T-cell (primary cell): ENCODE measurements around the gene CTSL. TPM values are rescaled to one million over a fixed set of nuclear protein-coding genes. Genes with fewer than 3 reads are reported as not detected.

ENCODE experiments used
- ATAC-seq, 4 experiments: fragments of 200-7000 bp in 3 of 4; fragments of 150-1000 bp in 1 of 4; cut with Tn5 transposase; replicated peaks in 1 of 4; 1 replicate in 3 of 4; 2 replicates in 1 of 4; pipeline ENCODE4 v1.10.0; 2021; ENCODE audit warnings: moderate library complexity in 3 of 4, mild to moderate bottlenecking in 2 of 4, moderate number of reproducible peaks in 1 of 4
- CTCF ChIA-PET, 2 donors: fragments of 300-600 bp; sonication (Branson Sonifier 250); formaldehyde crosslinking; loops; one replicate each; lab custom pipeline; 2022; ENCODE audit warnings: antibody characterized with exemption in 2 of 2; lab: Charles Lee
- POLR2A ChIA-PET, 2 donors: fragments of 300-600 bp; sonication (Branson Sonifier 250); formaldehyde crosslinking; loops; one replicate each; lab custom pipeline; 2022; ENCODE audit warnings: antibody characterized with exemption in 2 of 2; lab: Charles Lee
- DNase-seq, 35 experiments: peaks; one replicate each; pipeline versions ENCODE4 v3.0.0 to v3.0.0-alpha.2; 2013 to 2023
- H3K27ac ChIP-seq: one replicate; pipeline ENCODE4 v1.5.1; 2013; ENCODE audit warnings: low read length
- H3K27me3 ChIP-seq, 2 experiments: replicated peaks in 1 of 2; 1 replicate in 1 of 2; 2 replicates in 1 of 2; pipeline versions ENCODE4 v1.6.1 to v1.7.0; 2013; ENCODE audit warnings: low read length in 1 of 2, mixed read lengths in 1 of 2; ENCODE audit not compliant: control insufficient read depth in 2 of 2, insufficient read depth in 2 of 2; ENCODE audit errors: extremely low read depth in 1 of 2
- H3K36me3 ChIP-seq, 2 donors: 1 replicate in 1 of 2; 2 replicates in 1 of 2; pipeline versions ENCODE4 v1.6.1 to v1.7.0; 2013; ENCODE audit warnings: low read length in 1 of 2; ENCODE audit not compliant: control insufficient read depth in 2 of 2, insufficient read depth in 1 of 2; ENCODE audit errors: extremely low read depth in 1 of 2
- H3K4me1 ChIP-seq, 2 experiments: 1 replicate in 1 of 2; 2 replicates in 1 of 2; pipeline versions ENCODE4 v1.6.1 to v1.7.0; 2013; ENCODE audit warnings: low read length in 2 of 2, mixed read lengths in 1 of 2; ENCODE audit not compliant: insufficient read depth in 2 of 2, control insufficient read depth in 1 of 2; ENCODE audit errors: extremely low read depth in 1 of 2
- H3K4me3 ChIP-seq, 2 donors: 1 replicate in 1 of 2; 2 replicates in 1 of 2; pipeline versions ENCODE4 v1.5.1 to v1.7.0; 2013; ENCODE audit warnings: mild to moderate bottlenecking in 2 of 2, low read length in 1 of 2, moderate library complexity in 1 of 2; ENCODE audit not compliant: control insufficient read depth in 1 of 2; ENCODE audit errors: extremely low read depth in 1 of 2
- H3K9me3 ChIP-seq: 2 replicates; pipeline ENCODE4 v1.7.0; 2013
- H3K27ac Mint-ChIP-seq, 2 donors: one replicate each; pipeline ENCODE4 v1.8.0; 2020 to 2021; ENCODE audit warnings: mild to moderate bottlenecking in 2 of 2, mixed read lengths in 2 of 2
- H3K27me3 Mint-ChIP-seq, 2 donors: one replicate each; pipeline ENCODE4 v1.8.0; 2021 to 2022; ENCODE audit warnings: mixed read lengths in 2 of 2
- H3K36me3 Mint-ChIP-seq: one replicate; pipeline ENCODE4 v1.8.0; 2021; ENCODE audit warnings: mixed read lengths
- H3K4me1 Mint-ChIP-seq, 3 donors: one replicate each; pipeline ENCODE4 v1.8.0; 2020 to 2022; ENCODE audit warnings: mixed read lengths in 3 of 3, mild to moderate bottlenecking in 1 of 3
- H3K4me3 Mint-ChIP-seq, 3 donors: one replicate each; pipeline ENCODE4 v1.8.0; 2020 to 2022; ENCODE audit warnings: mild to moderate bottlenecking in 3 of 3, mixed read lengths in 3 of 3, moderate library complexity in 3 of 3
- H3K9me3 Mint-ChIP-seq, 3 donors: one replicate each; pipeline ENCODE4 v1.8.0; 2020 to 2022; ENCODE audit warnings: mixed read lengths in 3 of 3
- WGBS: methylation state at CpG from one replicate; pipeline ENCODE4 v1.1.5; 2013; ENCODE audit warnings: missing lambda C conversion rate; ENCODE audit not compliant: insufficient coverage; 5-methylcytosine and 5-hydroxymethylcytosine counted together
- total RNA-seq, 35 experiments: library from RNA in 6 of 35; stranded (reverse) in 6 of 35; fragments of 120-200 nt in 1 of 35; gene quantifications; one replicate each; pipeline versions ENCODE4 v1.2.1 to v1.2.4 and lab custom pipeline; 2013 to 2026

CTSL gene
- total RNA-seq, 5 donors from 2014 or later (not counting 1 experiment from before 2014, with no cell fraction given): 0.54 to 141 (median 54.5) TPM

GRCh38 chr9:87698069-87698809 lies 27.7 kb upstream of the CTSL start:
- H3K4me3 ChIP-seq: no peak overlapping the region
- no peaks in the 10 kb centered on the region for H3K9me3 ChIP-seq
- no peaks in the 10 kb centered on the region for H3K36me3 ChIP-seq
- Mint-ChIP-seq H3K27ac (no peak overlapping the region), H3K27me3 (no peaks in the 10 kb centered on the region), H3K36me3 (no peaks in the 10 kb centered on the region), H3K4me3 (no peak overlapping the region), H3K9me3 (peaks cover 0 to 9% (median 5%) of the 10 kb centered on the region in 3 donors), H3K4me1 (peaks cover 0 to 3% (median 3%) of the 10 kb centered on the region in 3 donors)
- DNase-seq (no peak), ATAC-seq (no peak)
- WGBS: 90% methylated on average over 11 of the region's 14 CpGs
- peaks cover 0 to 17% of the 10 kb centered on the region in 2 experiments for H3K27me3 ChIP-seq
- no peak overlapping the region for H3K27ac ChIP-seq
- ChIA-PET POLR2A (no interaction called here), CTCF (no interaction called here)
- peaks cover 0 to 7% of the 10 kb centered on the region in 2 experiments for H3K4me1 ChIP-seq

- H3K36me3 Mint-ChIP-seq: no peaks in the 10 kb centered on the region
- H3K9me3 Mint-ChIP-seq: no peaks in the 10 kb centered on the region
- Histone ChIP-seq H3K27me3 (peaks cover 0 to 7% of the 10 kb centered on the region in 2 experiments), H3K4me3 (no peak overlapping the region), H3K36me3 (peaks cover 0 to 3% of the 10 kb centered on the region in 2 donors), H3K9me3 (no peaks in the 10 kb centered on the region), H3K4me1 (peaks cover 0 to 9% of the 10 kb centered on the region in 2 experiments), H3K27ac (no peak overlapping the region)
- POLR2A ChIA-PET: no interaction called here
- 80% methylated on average over 3 of the region's 4 CpGs for WGBS
- no peak overlapping the region for H3K27ac Mint-ChIP-seq
- DNase-seq (no peak), ATAC-seq (no peak)
- no peak overlapping the region for H3K4me3 Mint-ChIP-seq
- H3K27me3 Mint-ChIP-seq: no peaks in the 10 kb centered on the region
- CTCF ChIA-PET: no interaction called here
- H3K4me1 Mint-ChIP-seq: peaks cover 0 to 3% (median 3%) of the 10 kb centered on the region in 3 donors
Measured at GRCh38 chr9:87699835-87700234, 26.1 kb upstream of the CTSL start.

DNA sequence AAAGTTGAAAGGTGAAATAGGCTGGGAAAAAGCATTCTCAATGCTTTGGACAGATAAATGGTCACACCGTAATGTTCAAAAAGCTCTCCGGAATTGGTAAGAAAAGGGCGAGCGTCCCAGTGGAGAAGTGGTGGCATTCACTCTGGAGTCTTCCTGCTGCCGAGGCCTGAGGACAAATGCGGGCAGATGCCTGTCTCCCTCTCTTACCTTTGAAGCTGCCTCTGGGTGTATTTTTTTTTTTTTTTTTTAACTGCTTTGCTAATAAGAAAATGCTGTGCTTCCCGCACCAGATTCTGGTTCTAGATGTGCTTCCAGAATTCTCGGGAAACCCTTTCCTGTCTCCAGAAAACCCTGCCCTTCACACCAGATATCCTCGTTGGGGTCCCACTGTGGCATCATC lies 24.4 kb upstream of the CTSL start:
- Histone ChIP-seq H3K4me3 (no peak overlapping the region), H3K27me3 (no peaks in the 10 kb centered on the region), H3K27ac (no peak overlapping the region), H3K9me3 (no peaks in the 10 kb centered on the region), H3K36me3 (peaks cover 0 to 8% of the 10 kb centered on the region in 2 donors), H3K4me1 (peaks cover 0 to 9% of the 10 kb centered on the region in 2 experiments)
- H3K27ac Mint-ChIP-seq: no peak overlapping the region
- H3K4me3 Mint-ChIP-seq: no peak overlapping the region
- peaks cover 0 to 3% (median 3%) of the 10 kb centered on the region in 3 donors for H3K4me1 Mint-ChIP-seq
- ChIA-PET CTCF (interaction anchor here in 1 of 2 donors (0.6 kb wide), 1 partner anchor 18 kb away, joined by 3 read pairs; no protein-coding TSS in a partner anchor), POLR2A (no interaction called here)
- no peaks in the 10 kb centered on the region for H3K9me3 Mint-ChIP-seq
- DNase-seq: no peak
- no peak for ATAC-seq
- 100% methylated on average over 4 of the region's 9 CpGs for WGBS
- no peaks in the 10 kb centered on the region for H3K27me3 Mint-ChIP-seq
- no peaks in the 10 kb centered on the region for H3K36me3 Mint-ChIP-seq

- peaks cover 1 to 9% of the 10 kb centered on the region in 2 experiments for H3K4me1 ChIP-seq
- ATAC-seq (no peak), DNase-seq (no peak)
- Mint-ChIP-seq H3K4me1 (peaks cover 0 to 3% (median 3%) of the 10 kb centered on the region in 3 donors), H3K36me3 (no peaks in the 10 kb centered on the region), H3K9me3 (no peaks in the 10 kb centered on the region), H3K4me3 (no peak overlapping the region), H3K27ac (no peak overlapping the region), H3K27me3 (no peaks in the 10 kb centered on the region)
- H3K4me3 ChIP-seq: no peak overlapping the region
- 83% methylated on average over 1 of the region's 6 CpGs for WGBS
- H3K27me3 ChIP-seq: no peaks in the 10 kb centered on the region
- ChIA-PET CTCF (interaction anchor here in 1 of 2 donors (0.5 kb wide), 1 partner anchor 322 kb away, joined by 5 read pairs; no protein-coding TSS in a partner anchor), POLR2A (no interaction called here)
- no peaks in the 10 kb centered on the region for H3K9me3 ChIP-seq
- peaks cover 0 to 8% of the 10 kb centered on the region in 2 donors for H3K36me3 ChIP-seq
- no peak overlapping the region for H3K27ac ChIP-seq
Measured at GRCh38 chr9:87701931-87702421, 23.9 kb upstream of the CTSL start.

- H3K27ac ChIP-seq: no peak overlapping the region
- 95% methylated on average over 8 of the region's 9 CpGs for WGBS
- no peak overlapping the region for H3K4me3 ChIP-seq
- Mint-ChIP-seq H3K27me3 (peaks cover 0 to 4% of the 10 kb centered on the region in 2 donors), H3K4me3 (no peak overlapping the region), H3K9me3 (no peaks in the 10 kb centered on the region), H3K4me1 (peaks cover 6 to 10% (median 7%) of the 10 kb centered on the region in 3 donors), H3K27ac (no peak overlapping the region), H3K36me3 (no peaks in the 10 kb centered on the region)
- DNase-seq (no peak), ATAC-seq (no peak)
- ChIA-PET CTCF (no interaction called here), POLR2A (no interaction called here)
- H3K36me3 ChIP-seq: peaks cover 0 to 8% of the 10 kb centered on the region in 2 donors
- peaks cover 0 to 3% of the 10 kb centered on the region in 2 experiments for H3K27me3 ChIP-seq
- peaks cover 9 to 17% of the 10 kb centered on the region in 2 experiments for H3K4me1 ChIP-seq
- no peaks in the 10 kb centered on the region for H3K9me3 ChIP-seq
Measured at GRCh38 chr9:87702921-87703320, 23.0 kb upstream of the CTSL start.

- 98% methylated on average over 7 of the region's 7 CpGs for WGBS
- Histone ChIP-seq H3K4me1 (peaks cover 9 to 23% of the 10 kb centered on the region in 2 experiments), H3K36me3 (peaks cover 0 to 8% of the 10 kb centered on the region in 2 donors), H3K4me3 (no peak overlapping the region), H3K27ac (no peak overlapping the region), H3K27me3 (peaks cover 0 to 3% of the 10 kb centered on the region in 2 experiments), H3K9me3 (no peaks in the 10 kb centered on the region)
- Mint-ChIP-seq H3K4me1 (peaks cover 12 to 17% (median 14%) of the 10 kb centered on the region in 3 donors), H3K36me3 (no peaks in the 10 kb centered on the region), H3K4me3 (no peak overlapping the region), H3K27me3 (peaks cover 0 to 5% of the 10 kb centered on the region in 2 donors), H3K27ac (no peak overlapping the region), H3K9me3 (no peaks in the 10 kb centered on the region)
- ATAC-seq: no peak
- DNase-seq: no peak
- CTCF ChIA-PET: no interaction called here
- POLR2A ChIA-PET: no interaction called here
Measured at GRCh38 chr9:87703636-87704276, 22.2 kb upstream of the CTSL start.
